ENCODE data around the gene SURF6. TPM values are rescaled to one million over a fixed set of nuclear protein-coding genes. Genes with fewer than 3 reads are reported as not detected.

SURF6 gene
- total RNA-seq, 2 experiments from 2014 or later: 15.1 to 15.9 TPM

DNA sequence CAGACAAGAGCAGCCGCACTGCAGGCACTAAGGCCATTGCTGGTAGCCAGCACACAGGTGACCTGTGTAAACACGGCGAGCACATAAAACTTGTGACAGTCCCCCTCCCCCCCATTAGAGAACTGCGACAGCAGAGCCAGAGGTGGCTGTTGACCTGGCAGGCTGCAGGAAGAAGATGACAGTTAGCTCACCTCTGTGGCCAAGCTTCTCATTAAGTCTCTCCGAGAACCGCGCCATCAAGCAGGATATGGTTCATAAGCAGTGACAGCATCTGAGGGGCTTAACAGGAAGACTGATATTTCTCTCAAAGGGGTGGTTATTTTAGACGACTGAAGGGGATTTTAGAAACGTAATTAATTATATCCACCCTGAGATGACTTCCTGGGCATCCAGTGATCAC is 34.7 kb upstream of the SURF6 start:
- Histone ChIP-seq H3K4me1 (ENCODE audit: insufficient read depth, low read length) (peaks cover 89% of the 10 kb centered on the region), H3K4me3 (ENCODE audit: low read length) (peak overlapping the region; percentile 40), H3K27me3 (ENCODE audit: control insufficient read depth in 1 of 2, insufficient read depth in 2 of 2, low read length in 2 of 2) (no peaks in the 10 kb centered on the region), H3K27ac (ENCODE audit: low read depth in 1 of 2, low read length in 2 of 2) (peak overlapping the region; percentile 79 to 88), H3K36me3 (ENCODE audit: insufficient read depth, low read length) (peaks cover 49% of the 10 kb centered on the region), H3K9me3 (ENCODE audit: control insufficient read depth in 1 of 2, insufficient read depth in 1 of 2, low read length in 2 of 2) (no peaks in the 10 kb centered on the region)
- peak overlapping the region; percentile 94 for H3K27ac Mint-ChIP-seq
- H3K27me3 Mint-ChIP-seq: no peaks in the 10 kb centered on the region
- TF ChIP-seq, protein P1, sequence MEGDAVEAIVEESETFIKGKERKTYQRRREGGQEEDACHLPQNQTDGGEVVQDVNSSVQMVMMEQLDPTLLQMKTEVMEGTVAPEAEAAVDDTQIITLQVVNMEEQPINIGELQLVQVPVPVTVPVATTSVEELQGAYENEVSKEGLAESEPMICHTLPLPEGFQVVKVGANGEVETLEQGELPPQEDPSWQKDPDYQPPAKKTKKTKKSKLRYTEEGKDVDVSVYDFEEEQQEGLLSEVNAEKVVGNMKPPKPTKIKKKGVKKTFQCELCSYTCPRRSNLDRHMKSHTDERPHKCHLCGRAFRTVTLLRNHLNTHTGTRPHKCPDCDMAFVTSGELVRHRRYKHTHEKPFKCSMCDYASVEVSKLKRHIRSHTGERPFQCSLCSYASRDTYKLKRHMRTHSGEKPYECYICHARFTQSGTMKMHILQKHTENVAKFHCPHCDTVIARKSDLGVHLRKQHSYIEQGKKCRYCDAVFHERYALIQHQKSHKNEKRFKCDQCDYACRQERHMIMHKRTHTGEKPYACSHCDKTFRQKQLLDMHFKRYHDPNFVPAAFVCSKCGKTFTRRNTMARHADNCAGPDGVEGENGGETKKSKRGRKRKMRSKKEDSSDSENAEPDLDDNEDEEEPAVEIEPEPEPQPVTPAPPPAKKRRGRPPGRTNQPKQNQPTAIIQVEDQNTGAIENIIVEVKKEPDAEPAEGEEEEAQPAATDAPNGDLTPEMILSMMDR (IDR thresholded peaks at IDR 0.05): no peak
- DNase-seq: peak in 10 of 14 experiments; percentile 24 to 88 (median 50)
- peak overlapping the region; percentile 72 for H3K4me3 Mint-ChIP-seq
- intact Hi-C loops (cut with DNase I, micrococcal nuclease): loop anchor here (1.0 to 2.0 kb wide), 4 partner anchors 14 to 184 kb away; partner anchors contain the start of genes SURF1 (in 2 of the 2), SURF2 (in 2 of the 2), MED22 (in 1 of the 2) and RPL7A (in 1 of the 2)
- H3K4me1 Mint-ChIP-seq (ENCODE audit: low read depth): peaks cover 70% of the 10 kb centered on the region
- H3K9me3 Mint-ChIP-seq: no peaks in the 10 kb centered on the region
- H3K36me3 Mint-ChIP-seq (ENCODE audit: low read depth): peaks cover 59% of the 10 kb centered on the region
- ATAC-seq (ENCODE audit: poor library complexity): peak; percentile 48
- ChIA-PET CTCF (interaction anchor here (1.0 to 1.8 kb wide), 8 partner anchors 11 to 340 kb away, joined by 3 to 19 read pairs (median 7); partner anchors contain the start of genes GTF3C5, MED22, RPL7A and SURF1), POLR2A (interaction anchor here (0.6 to 8.7 kb wide), 12 partner anchors 8 to 237 kb away, joined by 3 to 109 read pairs (median 4); partner anchors contain the start of genes MED22, RPL7A, SLC2A6 and SURF1)

DNA sequence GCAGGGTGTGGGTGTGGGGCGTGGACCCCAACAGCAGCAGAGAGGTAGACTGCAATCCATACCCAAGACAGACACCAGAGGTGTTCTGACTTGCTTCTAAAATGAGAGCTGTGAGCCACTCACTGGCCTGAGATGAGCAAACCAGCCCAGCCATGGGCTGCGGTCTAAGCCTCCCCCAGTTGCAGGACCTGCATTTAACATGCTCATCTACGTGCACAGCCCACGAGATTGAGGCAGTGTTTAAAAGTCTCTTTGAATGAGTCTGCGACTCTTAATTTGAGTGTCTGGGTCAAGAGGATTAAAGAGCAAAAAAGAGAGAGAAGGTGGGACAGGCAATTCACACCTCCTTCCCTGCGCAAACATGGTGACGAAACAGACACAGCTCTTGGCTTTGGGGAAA is 33.9 kb upstream of the SURF6 start:
- H3K27me3 ChIP-seq (ENCODE audit: control insufficient read depth in 1 of 2, insufficient read depth in 2 of 2, low read length in 2 of 2): no peaks in the 10 kb centered on the region
- H3K27me3 Mint-ChIP-seq: no peaks in the 10 kb centered on the region
- H3K4me1 Mint-ChIP-seq (ENCODE audit: low read depth): peaks cover 70% of the 10 kb centered on the region
- CTCF ChIA-PET: interaction anchor here (0.9 kb wide), 1 partner anchor 14 kb away, joined by 3 read pairs; the partner anchor contains the start of genes SURF1 and SURF2
- ATAC-seq (ENCODE audit: poor library complexity) (no peak), DNase-seq (peak in 1 of 14 experiments; percentile 26)
- H3K4me3 ChIP-seq (ENCODE audit: low read length): peak overlapping the region; percentile 40
- TF ChIP-seq, protein P1 (IDR thresholded peaks at IDR 0.05): no peak
- intact Hi-C loops (cut with DNase I, micrococcal nuclease): loop anchor here (2.0 kb wide), 3 partner anchors 13 to 183 kb away; partner anchors contain the start of genes SURF1 (in 2 of the 2), SURF2 (in 2 of the 2) and SURF6 (in 1 of the 2)
- H3K4me3 Mint-ChIP-seq: peak overlapping the region; percentile 72
- peaks cover 86% of the 10 kb centered on the region for H3K4me1 ChIP-seq (ENCODE audit: insufficient read depth, low read length)
- no peaks in the 10 kb centered on the region for H3K9me3 ChIP-seq (ENCODE audit: control insufficient read depth in 1 of 2, insufficient read depth in 1 of 2, low read length in 2 of 2)
- peak overlapping the region; percentile 79 to 88 for H3K27ac ChIP-seq (ENCODE audit: low read depth in 1 of 2, low read length in 2 of 2)
- H3K9me3 Mint-ChIP-seq: no peaks in the 10 kb centered on the region
- peaks cover 57% of the 10 kb centered on the region for H3K36me3 ChIP-seq (ENCODE audit: insufficient read depth, low read length)
- H3K36me3 Mint-ChIP-seq (ENCODE audit: low read depth): peaks cover 64% of the 10 kb centered on the region
- H3K27ac Mint-ChIP-seq: peak overlapping the region; percentile 94
- POLR2A ChIA-PET: interaction anchor here (3.4 to 8.7 kb wide), 2 partner anchors 12 to 21 kb away, joined by 31 to 109 read pairs; partner anchors contain the start of genes MED22, RPL7A, SURF1 and SURF2

DNA sequence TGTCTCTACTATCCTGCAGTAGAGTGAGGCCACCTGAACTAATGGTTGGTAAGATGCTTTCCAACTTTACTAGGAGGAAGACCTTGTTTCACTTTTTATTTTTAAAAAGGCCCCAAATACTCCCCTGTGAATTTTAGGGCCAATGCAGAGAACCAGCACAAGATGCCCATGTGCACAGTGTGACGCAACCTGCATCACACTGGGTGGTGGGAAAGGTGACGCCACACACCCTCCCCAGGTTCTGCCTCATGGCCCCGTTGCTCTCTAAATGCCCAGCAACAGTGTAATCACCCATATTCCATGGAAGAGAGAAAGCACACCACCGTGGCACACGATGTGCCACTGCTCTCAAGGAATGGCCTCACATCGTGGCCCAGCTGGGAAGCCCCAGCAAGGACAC is 33.4 kb upstream of the SURF6 start:
- peak overlapping the region in 1 of 2 donors; percentile 79 for H3K27ac ChIP-seq (ENCODE audit: low read depth in 1 of 2, low read length in 2 of 2)
- H3K9me3 ChIP-seq (ENCODE audit: control insufficient read depth in 1 of 2, insufficient read depth in 1 of 2, low read length in 2 of 2): no peaks in the 10 kb centered on the region
- peaks cover 82% of the 10 kb centered on the region for H3K4me1 ChIP-seq (ENCODE audit: insufficient read depth, low read length)
- Mint-ChIP-seq H3K4me1 (ENCODE audit: low read depth) (peaks cover 65% of the 10 kb centered on the region), H3K9me3 (no peaks in the 10 kb centered on the region), H3K27ac (peak overlapping the region; percentile 94), H3K27me3 (no peaks in the 10 kb centered on the region), H3K36me3 (ENCODE audit: low read depth) (peaks cover 64% of the 10 kb centered on the region), H3K4me3 (peak overlapping the region; percentile 31)
- H3K36me3 ChIP-seq (ENCODE audit: insufficient read depth, low read length): peaks cover 60% of the 10 kb centered on the region
- DNase-seq: peak in 1 of 14 experiments; percentile 27
- H3K4me3 ChIP-seq (ENCODE audit: low read length): no peak overlapping the region
- intact Hi-C loops (cut with DNase I, micrococcal nuclease): no loop called here
- CTCF ChIA-PET: interaction anchor here (0.9 kb wide), 1 partner anchor 13 kb away, joined by 3 read pairs; the partner anchor contains the start of genes SURF1 and SURF2
- ATAC-seq (ENCODE audit: poor library complexity): no peak
- no peaks in the 10 kb centered on the region for H3K27me3 ChIP-seq (ENCODE audit: control insufficient read depth in 1 of 2, insufficient read depth in 2 of 2, low read length in 2 of 2)
- POLR2A ChIA-PET: interaction anchor here (3.4 to 8.7 kb wide), 2 partner anchors 12 to 21 kb away, joined by 31 to 109 read pairs; partner anchors contain the start of genes MED22, RPL7A, SURF1 and SURF2
- TF ChIP-seq, protein P1 (IDR thresholded peaks at IDR 0.05): no peak
